Hematopoietic multipotent progenitor cell treated with erythropoietin and hydrocortisone succinate and interleukin-3 and kit ligand, for 17 days (in vitro differentiated cells): ENCODE measurements around the gene GFM1.

Experiments used
- DNase-seq: peaks from one replicate; pipeline ENCODE4 v3.0.0-alpha.2; 2015; ENCODE audit warnings: low spot score

Gene GFM1

GRCh38 chr3:158727206-158728060 lies 83.1 kb downstream of the GFM1 start:
- peak; percentile 88 for DNase-seq

- DNase-seq = no peak
Observed at GRCh38 chr3:158728061-158728377, 83.7 kb downstream of the GFM1 start.

DNA sequence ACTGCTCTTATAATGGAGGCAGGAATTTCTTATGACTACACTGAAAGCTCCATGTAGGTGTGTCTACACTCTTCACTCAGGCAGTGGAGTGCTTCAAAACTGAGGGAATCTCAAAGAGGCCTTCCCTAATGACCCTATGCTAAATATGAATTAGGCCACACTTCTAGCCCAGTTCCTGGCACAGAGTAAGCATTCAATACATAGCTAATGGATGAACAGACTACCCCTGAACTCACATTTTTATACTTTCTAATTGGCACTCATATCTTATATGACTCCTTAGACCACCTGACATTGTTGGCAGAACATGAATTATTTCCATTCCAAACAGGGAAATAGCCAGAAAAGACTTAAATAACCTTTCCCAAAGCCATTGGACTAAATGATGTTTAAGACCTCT lies 84.5 kb downstream of the GFM1 start:
- no peak for DNase-seq

DNA sequence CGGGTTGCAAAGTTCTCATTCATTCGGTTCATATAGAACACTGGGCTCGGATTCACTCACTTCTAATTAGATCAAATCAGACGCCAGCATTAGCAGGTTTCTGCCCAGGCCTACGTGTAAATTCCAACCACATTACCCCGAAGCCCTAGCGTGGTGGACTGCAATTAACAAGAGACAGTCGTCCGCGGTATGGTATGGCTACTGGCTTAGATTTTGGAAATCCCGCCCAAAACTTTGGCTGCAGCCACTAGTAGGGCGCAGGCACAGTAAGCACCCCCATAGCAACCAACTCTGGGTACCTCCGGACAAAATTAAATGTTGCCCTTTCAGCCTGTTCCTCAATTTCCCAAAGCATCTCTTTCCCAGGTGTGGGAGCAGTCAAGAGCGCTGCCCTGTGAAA lies 87.2 kb downstream of the GFM1 start:
- DNase-seq = no peak

GRCh38 chr3:158731938-158732855 lies 87.9 kb downstream of the GFM1 start, which contains the start of gene RARRES1:
Gene RARRES1 (minus strand): TSS chr3:158732457. CDS start chr3:158732415, 42 bp downstream.
- peak; percentile 61 for DNase-seq

DNA sequence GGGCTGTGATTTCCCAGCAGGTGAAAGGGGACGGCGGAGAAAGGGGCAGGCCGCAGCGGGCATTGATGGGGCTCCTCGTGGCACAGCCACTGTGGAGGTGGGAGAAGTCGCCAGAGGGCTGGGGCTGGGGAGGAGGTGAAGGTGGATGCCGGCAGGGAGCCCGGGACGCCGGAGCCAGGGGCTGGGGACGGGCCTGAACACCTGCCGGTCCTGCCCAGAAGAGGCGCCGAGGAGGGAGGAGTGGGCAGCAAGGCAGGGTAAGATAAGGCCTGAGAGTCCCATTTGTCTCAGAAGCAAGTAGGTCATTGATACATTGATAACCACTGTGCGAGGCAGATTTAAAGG lies 88.5 kb downstream of the GFM1 start:
- DNase-seq = no peak

- DNase-seq = no peak
Observed at GRCh38 chr3:158733656-158734055, 89.3 kb downstream of the GFM1 start.

DNA sequence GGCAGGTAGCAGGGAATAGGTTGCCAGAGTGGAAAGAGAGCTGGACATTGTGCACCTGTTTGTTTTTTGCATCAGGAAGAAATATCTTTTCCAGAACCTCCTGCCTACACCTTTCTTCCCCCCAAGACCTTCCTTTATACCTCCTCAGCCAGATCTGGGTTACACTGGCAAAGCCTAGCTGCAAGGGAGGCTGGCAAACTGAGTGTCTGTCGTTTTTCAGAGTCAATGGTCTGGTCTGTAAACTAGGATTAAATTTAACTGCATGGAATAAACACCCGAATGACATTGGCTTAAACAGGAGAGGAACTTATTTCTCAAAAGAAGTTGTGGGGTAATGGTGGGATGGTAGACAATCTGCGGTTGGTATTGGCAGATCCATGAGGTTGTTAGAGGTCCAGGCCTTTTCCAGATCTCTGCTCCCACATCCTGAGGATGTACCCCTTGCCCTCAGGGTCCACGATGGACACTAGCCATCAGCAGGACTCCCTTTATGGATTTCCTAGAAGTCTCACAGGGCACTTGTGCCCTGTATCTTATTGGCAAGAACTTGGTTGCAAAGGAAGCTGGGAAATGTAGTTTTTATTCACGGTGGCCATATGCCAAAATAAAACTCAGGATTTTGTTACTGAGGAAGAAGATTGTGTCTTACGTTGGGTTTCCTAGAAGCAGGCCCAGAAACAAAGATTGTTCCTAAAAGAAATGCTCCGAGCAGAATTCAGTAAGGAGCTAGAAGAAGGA lies 91.1 kb downstream of the GFM1 start:
- no peak for DNase-seq

DNA sequence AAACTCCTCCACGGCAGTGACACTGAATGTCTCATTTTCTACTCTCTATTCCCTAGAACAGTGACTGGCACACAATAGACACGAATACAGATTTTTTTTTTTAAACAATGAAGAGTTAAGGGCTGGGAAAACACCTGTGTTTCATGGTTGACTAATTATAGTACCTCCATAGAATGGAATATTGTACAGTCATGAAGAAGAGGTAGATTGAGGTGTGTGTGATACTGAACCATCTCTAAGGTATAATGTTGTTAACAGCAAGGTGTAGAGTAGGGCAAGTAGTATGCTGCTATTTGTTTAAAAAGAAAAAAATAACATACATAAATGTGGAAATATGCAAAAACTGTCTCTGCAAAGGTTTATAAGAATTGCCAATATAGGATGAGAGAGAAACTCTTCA lies 93.1 kb downstream of the GFM1 start:
- DNase-seq = no peak

DNA sequence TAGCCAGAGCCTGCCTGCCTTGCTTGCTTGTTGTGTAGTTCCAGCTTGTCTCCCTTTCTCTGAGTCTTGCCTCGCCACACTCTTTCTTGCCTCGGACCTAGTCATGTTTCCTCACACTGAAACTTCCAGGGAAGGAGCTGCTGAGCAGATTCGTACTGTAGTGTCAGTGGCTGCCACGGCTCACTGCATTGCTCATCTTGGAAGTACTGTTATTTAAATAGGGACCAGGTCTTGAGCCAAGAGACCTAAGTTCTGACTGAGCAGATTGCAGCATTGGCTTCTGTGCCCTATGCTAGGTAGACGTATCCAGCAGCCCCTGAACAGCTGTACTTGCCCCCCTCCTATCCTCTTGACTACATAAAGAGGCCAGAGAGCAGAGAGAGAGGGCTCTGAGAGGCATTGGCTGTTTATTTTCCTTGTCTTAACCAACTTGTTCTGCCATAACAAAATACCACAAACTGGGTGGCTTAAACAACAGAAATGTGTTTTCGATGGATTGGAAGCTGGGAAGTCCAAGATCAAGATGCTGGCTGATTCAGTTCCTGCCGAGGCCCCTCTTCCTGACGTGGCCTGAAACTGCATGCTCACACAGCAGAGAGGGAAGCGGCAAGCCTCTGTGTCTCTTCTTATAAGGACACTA lies 93.8 kb downstream of the GFM1 start:
- no peak for DNase-seq

DNA sequence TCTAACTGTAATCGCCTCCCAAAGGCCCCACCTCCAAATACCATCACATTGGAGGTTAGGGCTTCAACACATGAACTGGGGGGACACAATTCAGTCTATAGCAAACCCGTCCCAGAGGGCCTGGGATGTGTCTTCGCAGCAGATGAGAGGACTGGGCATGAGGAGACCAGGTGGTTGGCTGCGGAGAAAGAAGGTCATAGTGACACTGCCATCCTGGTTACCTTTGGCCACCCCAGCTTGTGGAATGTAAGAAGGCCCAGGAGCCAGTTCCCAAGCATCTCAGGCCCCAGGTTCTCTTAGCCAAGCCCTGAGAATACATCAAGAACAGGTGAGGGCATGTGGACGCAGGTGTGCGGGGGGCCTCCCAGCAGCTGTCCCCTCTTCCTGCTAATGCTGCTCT lies 94.3 kb downstream of the GFM1 start:
- DNase-seq = no peak

GRCh38 chr3:158739078-158739477 lies 94.8 kb downstream of the GFM1 start:
- DNase-seq = no peak

GRCh38 chr3:158739661-158740060 lies 95.3 kb downstream of the GFM1 start:
- DNase-seq = no peak
